Measurements from ENCODE around the gene SERPINB1.

GRCh38 chr6:2806644-2807043 lies 35.0 kb downstream of the SERPINB1 start:
- TF ChIP-seq MYC (IDR thresholded peaks at IDR 0.05; ENCODE audit: borderline replicate concordance, low read length) (no peak), POLR2A (IDR thresholded peaks at IDR 0.05; ENCODE audit: low read length) (no peak), CTCF (IDR thresholded peaks at IDR 0.05) (no peak), CHD2 (IDR thresholded peaks at IDR 0.05; ENCODE audit: low read length, partially characterized antibody) (no peak), ZFP36 (IDR thresholded peaks at IDR 0.05; ENCODE audit: borderline replicate concordance, partially characterized antibody) (no peak), MAX (IDR thresholded peaks at IDR 0.05) (no peak), EP300 (IDR thresholded peaks at IDR 0.05) (no peak), REST (IDR thresholded peaks at IDR 0.05) (no peak), RCOR1 (IDR thresholded peaks at IDR 0.05; ENCODE audit: low read depth, low read length) (no peak), RAD21 (conservative IDR thresholded peaks at IDR 0.05 in 1 of 2, IDR thresholded peaks at IDR 0.05 in 1 of 2) (no peak), NFE2L2 (conservative IDR thresholded peaks at IDR 0.05; ENCODE audit: low read length) (no peak), JUN (IDR thresholded peaks at IDR 0.05) (no peak)

All from A549 (cell line).